ENCODE data around the gene SLC12A8. TPM values are rescaled to one million over a fixed set of nuclear protein-coding genes. Genes with fewer than 3 reads are reported as not detected.

Gene SLC12A8
- total RNA-seq, 4 donors from 2014 or later: 1.0 TPM; not detected in 3

DNA sequence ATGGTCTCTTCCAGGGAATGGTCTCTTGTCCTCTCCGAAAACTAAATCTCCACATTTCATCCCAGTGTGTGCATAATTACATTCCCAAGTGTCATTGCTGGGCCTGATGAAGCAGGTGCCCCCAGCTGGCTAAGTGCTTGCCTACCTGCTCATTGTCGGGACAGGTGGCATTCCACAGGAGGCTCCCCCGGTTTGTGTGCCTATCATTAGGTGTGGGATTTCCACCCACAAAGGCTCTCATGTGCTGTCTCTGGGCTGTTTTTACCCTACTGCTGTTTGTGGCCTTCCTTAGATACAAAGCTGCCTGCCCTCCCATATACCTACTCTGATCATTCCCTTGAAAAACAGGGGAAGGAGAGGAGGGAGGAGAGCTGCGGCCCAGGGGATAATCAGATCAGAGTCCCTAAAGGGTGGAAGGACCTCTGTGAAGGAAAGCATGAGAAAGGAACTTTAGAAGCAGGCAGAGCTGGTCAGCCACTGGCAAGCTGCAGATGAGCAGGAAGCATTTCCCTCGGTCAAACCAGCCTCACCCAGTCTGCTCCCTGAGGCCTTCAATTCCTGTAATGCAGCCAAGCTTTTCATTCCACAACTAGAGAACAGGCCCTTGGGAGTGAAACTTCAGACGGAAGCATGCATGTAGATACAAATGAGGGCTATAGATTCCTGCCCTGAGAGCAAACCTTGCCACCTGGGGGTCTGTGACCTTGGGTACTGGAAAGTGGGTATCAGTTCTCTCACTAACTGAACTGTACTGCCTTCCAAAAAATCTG lies 96.1 kb downstream of the SLC12A8 start:
- Histone ChIP-seq H3K9me3 (no peaks in the 10 kb centered on the region), H3K36me3 (no peaks in the 10 kb centered on the region), H3K4me1 (peaks cover 5 to 9% of the 10 kb centered on the region in 2 donors), H3K27me3 (no peaks in the 10 kb centered on the region), H3K27ac (no peak overlapping the region), H3K4me3 (no peak overlapping the region)
- intact Hi-C loops (cut with DNase I; ENCODE audit: low total_unique reads): no loop called here
- DNase-seq (no peak), ATAC-seq (no peak)
- no peak for TF ChIP-seq CTCF (IDR thresholded peaks at IDR 0.05 in 4 of 5, conservative IDR thresholded peaks at IDR 0.05 in 1 of 5)
- TF ChIP-seq POLR2A (IDR thresholded peaks at IDR 0.05): no peak
- in situ Hi-C loops (cut with MboI; ENCODE audit: low sequenced_read_pairs in 4 of 4): no loop called here

DNA sequence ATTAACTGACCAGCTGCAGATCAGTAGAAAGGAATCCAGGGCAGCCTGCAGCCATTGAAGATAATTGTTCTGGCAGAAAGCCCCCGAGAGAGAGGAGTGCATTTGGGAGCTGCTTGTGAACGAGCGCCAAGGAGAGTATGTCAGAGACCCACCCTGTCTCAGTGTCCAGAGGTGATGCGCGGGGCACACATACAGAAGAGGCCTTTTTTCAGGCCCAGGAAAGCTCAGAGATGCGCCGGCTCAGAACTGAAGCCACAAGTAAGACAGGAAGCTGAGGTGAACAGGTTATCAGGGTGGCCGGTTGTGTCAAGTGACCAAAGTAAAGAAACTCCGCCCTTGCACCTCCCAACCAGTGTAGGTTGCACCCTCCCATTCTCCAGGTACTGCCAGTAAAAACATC lies 96.9 kb downstream of the SLC12A8 start:
- H3K27ac ChIP-seq: no peak overlapping the region
- no peaks in the 10 kb centered on the region for H3K27me3 ChIP-seq
- H3K36me3 ChIP-seq: no peaks in the 10 kb centered on the region
- DNase-seq: no peak
- TF ChIP-seq CTCF (IDR thresholded peaks at IDR 0.05 in 4 of 5, conservative IDR thresholded peaks at IDR 0.05 in 1 of 5) (no peak), POLR2A (IDR thresholded peaks at IDR 0.05) (no peak)
- in situ Hi-C loops (cut with MboI; ENCODE audit: low sequenced_read_pairs in 4 of 4): no loop called here
- no peak overlapping the region for H3K4me3 ChIP-seq
- peaks cover 5 to 9% of the 10 kb centered on the region in 2 donors for H3K4me1 ChIP-seq
- no peak for ATAC-seq
- H3K9me3 ChIP-seq: no peaks in the 10 kb centered on the region
- intact Hi-C loops (cut with DNase I; ENCODE audit: low total_unique reads): no loop called here

DNA sequence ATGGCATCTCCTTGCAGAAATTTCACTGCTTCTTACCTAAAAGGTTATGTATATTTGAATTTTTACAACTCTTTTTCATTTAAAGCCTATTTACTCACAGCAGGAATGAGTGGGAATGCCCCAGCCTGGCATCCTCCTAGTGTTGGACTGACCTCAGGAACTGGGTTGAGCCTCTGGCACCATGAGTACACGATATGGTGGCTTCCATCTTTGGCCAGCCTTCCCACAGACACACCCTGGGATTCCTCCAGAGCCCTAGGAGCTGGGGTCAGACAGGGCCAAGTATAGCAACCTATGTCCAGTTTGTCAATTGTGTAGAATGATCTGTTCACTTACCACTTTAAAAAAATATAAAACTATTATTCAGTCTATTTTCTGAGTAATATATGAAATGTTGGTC lies 99.6 kb downstream of the SLC12A8 start:
- in situ Hi-C loops (cut with MboI; ENCODE audit: low sequenced_read_pairs in 4 of 4) (no loop called here), intact Hi-C loops (cut with DNase I; ENCODE audit: low total_unique reads) (no loop called here)
- Histone ChIP-seq H3K36me3 (no peaks in the 10 kb centered on the region), H3K27me3 (no peaks in the 10 kb centered on the region), H3K27ac (no peak overlapping the region), H3K4me3 (no peak overlapping the region), H3K4me1 (peaks cover 5 to 9% of the 10 kb centered on the region in 2 donors), H3K9me3 (no peaks in the 10 kb centered on the region)
- TF ChIP-seq CTCF (IDR thresholded peaks at IDR 0.05 in 4 of 5, conservative IDR thresholded peaks at IDR 0.05 in 1 of 5) (no peak), POLR2A (IDR thresholded peaks at IDR 0.05) (no peak)
- DNase-seq (no peak), ATAC-seq (no peak)

DNA sequence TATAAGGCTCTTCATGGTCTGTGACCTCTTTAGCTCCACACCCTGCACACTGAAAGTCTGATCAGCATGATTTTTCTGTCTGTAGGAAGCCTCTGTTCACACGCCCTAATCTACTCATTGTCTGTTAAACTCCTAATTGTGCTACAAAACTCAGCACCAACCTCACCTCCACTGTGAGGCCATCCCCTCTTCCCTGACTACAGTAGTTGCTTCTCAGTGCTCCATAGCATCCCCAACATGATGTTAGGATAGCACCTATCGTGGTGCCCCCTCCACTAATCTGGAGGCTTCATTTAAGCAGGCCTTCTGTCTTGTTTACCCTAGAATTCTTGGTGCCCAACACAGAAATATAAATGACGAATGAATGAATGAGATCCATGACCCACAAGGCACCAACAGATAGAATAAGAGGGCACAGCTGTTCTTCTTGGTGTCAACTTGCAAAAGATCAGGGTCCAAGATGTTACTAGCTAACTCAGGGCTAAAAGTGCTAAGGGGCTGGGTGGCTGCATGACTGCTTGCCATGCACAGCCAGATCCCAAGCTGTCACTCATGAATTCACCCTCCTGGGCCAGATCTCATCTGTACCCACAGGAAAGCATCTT lies 101.6 kb downstream of the SLC12A8 start:
- intact Hi-C loops (cut with DNase I; ENCODE audit: low total_unique reads) (no loop called here), in situ Hi-C loops (cut with MboI; ENCODE audit: low sequenced_read_pairs in 4 of 4) (no loop called here)
- no peak for DNase-seq

More for the DNA sequence above, 101.6 kb downstream of the SLC12A8 start:
- H3K36me3 ChIP-seq: no peaks in the 10 kb centered on the region
- ATAC-seq: no peak
- TF ChIP-seq CTCF (IDR thresholded peaks at IDR 0.05 in 4 of 5, conservative IDR thresholded peaks at IDR 0.05 in 1 of 5): no peak
- no peak for TF ChIP-seq POLR2A (IDR thresholded peaks at IDR 0.05)
- no peak overlapping the region for H3K4me3 ChIP-seq
- no peaks in the 10 kb centered on the region for H3K27me3 ChIP-seq
- H3K9me3 ChIP-seq: no peaks in the 10 kb centered on the region
- peaks cover 0 to 5% of the 10 kb centered on the region in 2 donors for H3K4me1 ChIP-seq
- no peak overlapping the region for H3K27ac ChIP-seq
